IMR-90 (cell line): ENCODE results near the gene DALRD3.

Experiments used
- CEBPB ChIP-seq: IDR thresholded peaks from 2 replicates; pipeline ENCODE4 v1.6.1; 2012; ENCODE audit warnings: low read depth, low read length, improper control_type of control experiment
- CHD1 ChIP-seq: IDR thresholded peaks from 2 replicates; pipeline ENCODE4 v1.6.1; 2012; ENCODE audit warnings: low read depth, low read length, improper control_type of control experiment
- CTCF ChIP-seq: conservative IDR thresholded peaks from 2 replicates; pipeline ENCODE4 v1.5.1; 2012; ENCODE audit warnings: mild to moderate bottlenecking, low read depth, low read length, improper control_type of control experiment
- RFX5 ChIP-seq: IDR thresholded peaks from 2 replicates; pipeline ENCODE4 v1.8.0; 2012; ENCODE audit warnings: low read depth, mild to moderate bottlenecking, low read length, moderate library complexity

GRCh38 chr3:48979451-48979850, 38.9 kb downstream of the DALRD3 start:
- no peak for TF ChIP-seq CTCF
- TF ChIP-seq CEBPB: no peak
- TF ChIP-seq CHD1: no peak
- no peak for TF ChIP-seq RFX5
